Choroid plexus epithelial cell (primary cell): ENCODE measurements around the gene FBXO36.

Source experiments
- DNase-seq: peaks from one replicate; pipeline ENCODE4 v3.0.0-alpha.2; 2010; ENCODE audit warnings: low read depth
- H3K4me3 ChIP-seq: 2 replicates; pipeline ENCODE4 v1.5.1; 2011; ENCODE audit warnings: low read depth, mild to moderate bottlenecking, control low read depth, low read length, moderate library complexity
- CTCF ChIP-seq: conservative IDR thresholded peaks from 2 replicates; pipeline ENCODE4 v1.5.1; 2011; ENCODE audit warnings: low read depth, mild to moderate bottlenecking, control low read depth, inconsistent platforms, low read length, moderate library complexity

Gene FBXO36

DNA sequence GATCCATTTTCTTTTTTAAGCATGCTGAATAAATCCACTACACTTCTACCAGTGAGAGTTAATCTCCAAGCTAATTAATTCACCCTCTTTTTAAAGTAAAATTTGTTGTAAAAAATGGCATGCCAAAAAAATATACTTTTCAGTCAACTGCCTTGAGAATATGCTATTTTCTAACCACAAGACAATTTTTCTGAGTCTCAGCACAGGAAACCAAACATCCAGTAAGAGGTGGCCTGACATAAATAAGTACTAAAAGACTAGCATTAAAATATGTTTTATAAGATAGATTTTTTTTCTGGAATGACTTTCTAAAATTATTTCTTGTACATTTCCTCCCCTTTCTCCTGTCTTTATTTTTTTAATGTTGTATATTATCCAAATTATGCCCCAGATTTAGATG lies 2.9 kb downstream of the FBXO36 start:
- DNase-seq: no peak
- H3K4me3 ChIP-seq: no peak overlapping the region
- TF ChIP-seq CTCF: no peak

GRCh38 chr2:229927817-229928321 lies 5.6 kb downstream of the FBXO36 start:
- TF ChIP-seq CTCF: no peak
- peak; percentile 47 for DNase-seq
- no peak overlapping the region for H3K4me3 ChIP-seq

DNA sequence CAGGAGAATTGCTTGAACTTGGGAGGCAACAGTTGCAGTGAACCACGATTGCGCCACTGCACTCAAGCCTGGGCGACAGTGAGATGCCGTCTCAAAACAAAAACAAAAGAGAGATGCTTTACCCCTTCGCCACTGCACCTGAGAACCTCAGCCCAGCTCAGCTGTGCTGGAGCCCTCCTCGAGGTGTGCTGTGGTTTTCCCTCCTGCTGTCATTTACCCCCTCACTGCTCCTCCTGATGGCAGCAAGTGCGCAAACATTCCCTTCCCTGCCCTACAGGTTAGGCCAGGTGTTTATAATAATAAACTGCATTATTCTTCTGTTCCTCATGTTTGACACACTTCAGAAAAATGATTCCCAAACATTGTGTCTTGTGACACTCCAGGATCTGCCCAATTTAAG lies 8.4 kb downstream of the FBXO36 start:
- no peak for TF ChIP-seq CTCF
- DNase-seq: no peak
- H3K4me3 ChIP-seq: no peak overlapping the region

DNA sequence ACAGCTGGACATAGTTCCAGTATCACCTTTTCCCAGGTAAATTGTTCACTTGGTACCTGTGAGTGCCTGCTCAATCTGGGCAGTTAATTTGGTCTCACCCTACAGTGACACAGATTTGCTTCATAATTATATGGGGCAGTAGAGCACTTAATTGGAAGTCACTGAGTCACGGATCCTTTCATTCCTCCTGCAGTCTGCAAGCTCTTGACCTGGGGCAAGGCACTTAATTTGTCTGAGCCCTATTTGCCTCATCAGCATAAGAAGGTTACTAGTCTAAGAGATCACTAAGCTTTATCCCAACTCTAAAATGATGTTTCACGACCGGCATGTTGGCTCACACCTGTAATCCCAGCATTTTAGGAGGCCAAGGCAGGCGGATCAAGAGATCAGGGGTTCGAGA lies 8.9 kb downstream of the FBXO36 start:
- no peak for TF ChIP-seq CTCF
- no peak overlapping the region for H3K4me3 ChIP-seq
- DNase-seq: no peak

GRCh38 chr2:229937537-229937936 lies 15.2 kb downstream of the FBXO36 start:
- no peak overlapping the region for H3K4me3 ChIP-seq
- DNase-seq: no peak
- TF ChIP-seq CTCF: no peak

GRCh38 chr2:229942671-229943070 lies 20.4 kb downstream of the FBXO36 start:
- DNase-seq: no peak
- TF ChIP-seq CTCF: no peak
- no peak overlapping the region for H3K4me3 ChIP-seq

- no peak overlapping the region for H3K4me3 ChIP-seq
- DNase-seq: no peak
These were observed 20.9 kb downstream of the FBXO36 start for GRCh38 chr2:229943171-229943570.

More at GRCh38 chr2:229943171-229943570, 20.9 kb downstream of the FBXO36 start:
- TF ChIP-seq CTCF: no peak
